ENCODE data around the gene SND1. TPM values are rescaled to one million over a fixed set of nuclear protein-coding genes. Genes with fewer than 3 reads are reported as not detected.

Gene SND1
- total and polyA plus RNA-seq, 2 donors from 2014 or later = 83.0 to 154 TPM

DNA sequence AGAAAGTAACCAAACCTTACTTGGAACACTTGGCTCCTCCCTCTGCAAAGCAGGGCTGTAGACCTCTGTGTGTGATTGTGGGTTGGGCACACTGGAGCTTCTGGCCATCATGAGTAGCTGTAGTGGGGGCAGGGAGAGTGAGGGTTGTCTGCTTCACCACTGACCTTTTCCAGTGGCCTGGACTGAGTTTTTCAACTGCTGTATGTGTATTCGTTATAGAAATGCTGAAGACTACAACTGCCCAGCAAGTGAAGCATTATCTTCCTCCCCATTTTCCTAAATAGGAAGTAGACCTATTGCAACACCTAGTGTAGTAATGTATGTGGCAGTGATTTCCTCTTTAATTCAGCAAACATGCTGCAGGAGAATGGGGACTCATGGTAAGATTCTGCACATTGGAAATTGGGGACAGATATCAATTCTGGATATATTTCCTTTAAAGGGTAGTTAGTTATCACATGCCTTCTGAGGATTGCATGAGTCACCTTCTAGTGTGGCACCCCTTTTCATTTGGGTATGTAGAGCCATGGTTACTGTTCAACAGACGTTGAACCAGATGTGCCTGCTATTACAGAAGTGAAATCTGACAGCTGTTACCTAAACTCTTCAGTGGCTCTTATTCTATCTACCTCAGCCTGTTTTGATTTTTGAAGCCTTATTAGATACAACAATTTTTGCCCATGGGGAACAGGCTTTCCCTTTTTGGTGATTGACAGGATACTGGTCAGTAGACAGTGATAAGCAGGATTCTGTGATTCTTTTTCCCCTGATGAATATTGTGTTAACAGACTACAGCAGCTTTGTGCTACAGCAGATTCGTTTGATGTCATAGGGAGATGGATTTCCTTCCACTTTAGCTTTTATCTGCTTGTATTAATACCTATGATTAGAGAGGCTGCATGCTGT is 130.9 kb downstream of the SND1 start:
- Histone ChIP-seq H3K4me1 (ENCODE audit: control insufficient read depth in 2 of 3, insufficient read depth in 2 of 3, low read depth in 1 of 3, low read length in 3 of 3) (peaks cover 0 to 4% (median 0%) of the 10 kb centered on the region in 3 donors), H3K9ac (ENCODE audit: low read length in 3 of 3) (no peak overlapping the region), H3K9me3 (ENCODE audit: control insufficient read depth in 2 of 3, insufficient read depth in 1 of 3, low read length in 3 of 3) (no peaks in the 10 kb centered on the region), H3K36me3 (ENCODE audit: control insufficient read depth in 2 of 3, insufficient read depth in 3 of 3, low read length in 3 of 3) (no peaks in the 10 kb centered on the region), H3K27me3 (ENCODE audit: control insufficient read depth, insufficient read depth, low read length) (no peaks in the 10 kb centered on the region), H3K27ac (ENCODE audit: low read depth in 2 of 2, low read length in 2 of 2) (no peak overlapping the region), H3K4me3 (ENCODE audit: low read length in 3 of 3) (no peak overlapping the region)
- intact Hi-C loops (cut with DNase I) = no loop called here
- no peak for DNase-seq
- TF ChIP-seq, protein P1, sequence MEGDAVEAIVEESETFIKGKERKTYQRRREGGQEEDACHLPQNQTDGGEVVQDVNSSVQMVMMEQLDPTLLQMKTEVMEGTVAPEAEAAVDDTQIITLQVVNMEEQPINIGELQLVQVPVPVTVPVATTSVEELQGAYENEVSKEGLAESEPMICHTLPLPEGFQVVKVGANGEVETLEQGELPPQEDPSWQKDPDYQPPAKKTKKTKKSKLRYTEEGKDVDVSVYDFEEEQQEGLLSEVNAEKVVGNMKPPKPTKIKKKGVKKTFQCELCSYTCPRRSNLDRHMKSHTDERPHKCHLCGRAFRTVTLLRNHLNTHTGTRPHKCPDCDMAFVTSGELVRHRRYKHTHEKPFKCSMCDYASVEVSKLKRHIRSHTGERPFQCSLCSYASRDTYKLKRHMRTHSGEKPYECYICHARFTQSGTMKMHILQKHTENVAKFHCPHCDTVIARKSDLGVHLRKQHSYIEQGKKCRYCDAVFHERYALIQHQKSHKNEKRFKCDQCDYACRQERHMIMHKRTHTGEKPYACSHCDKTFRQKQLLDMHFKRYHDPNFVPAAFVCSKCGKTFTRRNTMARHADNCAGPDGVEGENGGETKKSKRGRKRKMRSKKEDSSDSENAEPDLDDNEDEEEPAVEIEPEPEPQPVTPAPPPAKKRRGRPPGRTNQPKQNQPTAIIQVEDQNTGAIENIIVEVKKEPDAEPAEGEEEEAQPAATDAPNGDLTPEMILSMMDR (IDR thresholded peaks at IDR 0.05; ENCODE audit: borderline replicate concordance, extremely low read depth, insufficient read depth) = no peak
- FAIRE-seq = no peak

DNA sequence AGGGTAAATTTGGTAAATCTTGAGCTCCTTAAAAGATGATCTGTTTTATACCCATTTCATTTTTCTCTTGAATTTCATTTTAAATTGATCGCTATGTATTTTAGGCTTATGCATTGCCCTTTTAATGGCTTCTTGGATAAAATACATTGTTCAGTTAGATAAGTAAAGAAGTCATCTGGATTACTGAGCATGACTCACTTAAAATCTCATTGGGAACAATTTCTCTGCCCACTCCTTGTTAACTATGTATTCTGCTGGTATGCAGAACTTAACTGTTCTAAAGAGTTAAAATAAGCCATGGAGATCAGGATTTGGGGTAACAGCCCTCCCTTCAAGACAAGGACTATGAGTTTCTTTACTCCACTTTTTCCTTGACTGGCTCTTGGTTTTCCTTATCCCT is 134.2 kb downstream of the SND1 start:
- Histone ChIP-seq H3K9ac (ENCODE audit: low read length in 3 of 3) (no peak overlapping the region), H3K4me1 (ENCODE audit: control insufficient read depth in 2 of 3, insufficient read depth in 2 of 3, low read depth in 1 of 3, low read length in 3 of 3) (peaks cover 0 to 4% (median 0%) of the 10 kb centered on the region in 3 donors), H3K27ac (ENCODE audit: low read depth in 2 of 2, low read length in 2 of 2) (no peak overlapping the region), H3K9me3 (ENCODE audit: control insufficient read depth in 2 of 3, insufficient read depth in 1 of 3, low read length in 3 of 3) (no peaks in the 10 kb centered on the region), H3K27me3 (ENCODE audit: control insufficient read depth, insufficient read depth, low read length) (no peaks in the 10 kb centered on the region), H3K4me3 (ENCODE audit: low read length in 3 of 3) (no peak overlapping the region), H3K36me3 (ENCODE audit: control insufficient read depth in 2 of 3, insufficient read depth in 3 of 3, low read length in 3 of 3) (no peaks in the 10 kb centered on the region)
- TF ChIP-seq, protein P1 (IDR thresholded peaks at IDR 0.05; ENCODE audit: borderline replicate concordance, extremely low read depth, insufficient read depth) = no peak
- no peak for FAIRE-seq
- intact Hi-C loops (cut with DNase I) = no loop called here
- DNase-seq = no peak

DNA sequence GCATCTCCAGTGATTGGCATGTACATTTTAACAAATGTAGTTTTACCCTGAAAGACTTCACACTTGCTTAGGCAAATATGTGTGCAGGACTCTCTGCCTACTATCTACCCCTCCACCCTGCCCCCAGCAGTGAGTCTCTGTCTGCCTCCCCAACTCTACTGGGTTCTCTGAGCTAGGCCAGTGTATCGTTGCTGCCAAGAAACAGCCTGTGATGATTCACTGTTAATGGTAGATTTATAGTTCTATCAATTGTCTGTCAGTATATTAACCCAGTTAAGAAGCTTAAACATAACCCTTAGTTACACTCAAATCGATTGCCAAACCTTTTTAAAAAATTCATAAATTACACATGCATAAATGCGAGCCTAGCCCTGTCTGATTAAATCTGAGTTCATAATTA is 137.0 kb downstream of the SND1 start:
- FAIRE-seq = no peak

More for the DNA sequence above, 137.0 kb downstream of the SND1 start:
- H3K36me3 ChIP-seq (ENCODE audit: control insufficient read depth in 2 of 3, insufficient read depth in 3 of 3, low read length in 3 of 3) = no peaks in the 10 kb centered on the region
- H3K9ac ChIP-seq (ENCODE audit: low read length in 3 of 3) = no peak overlapping the region
- TF ChIP-seq, protein P1 (IDR thresholded peaks at IDR 0.05; ENCODE audit: borderline replicate concordance, extremely low read depth, insufficient read depth) = no peak
- no peak overlapping the region for H3K4me3 ChIP-seq (ENCODE audit: low read length in 3 of 3)
- no peaks in the 10 kb centered on the region for H3K9me3 ChIP-seq (ENCODE audit: control insufficient read depth in 2 of 3, insufficient read depth in 1 of 3, low read length in 3 of 3)
- H3K27me3 ChIP-seq (ENCODE audit: control insufficient read depth, insufficient read depth, low read length) = no peaks in the 10 kb centered on the region
- intact Hi-C loops (cut with DNase I) = no loop called here
- DNase-seq = no peak
- H3K27ac ChIP-seq (ENCODE audit: low read depth in 2 of 2, low read length in 2 of 2) = no peak overlapping the region
- peaks cover 0 to 2% (median 0%) of the 10 kb centered on the region in 3 donors for H3K4me1 ChIP-seq (ENCODE audit: control insufficient read depth in 2 of 3, insufficient read depth in 2 of 3, low read depth in 1 of 3, low read length in 3 of 3)

Data from kidney (tissue), 14 donors.